NB4 (cell line): Measurements from ENCODE around the gene CAVIN4.

ENCODE experiments used
- POLR2A ChIP-seq: IDR thresholded peaks from 2 replicates; pipeline ENCODE4 v1.6.1; 2011; ENCODE audit warnings: mild to moderate bottlenecking; ENCODE audit not compliant: insufficient read length; ENCODE audit errors: extremely low read depth
- TF ChIP-seq, protein P1 (sequence below): IDR thresholded peaks from one replicate; pipeline ENCODE4 v1.5.1; 2012; ENCODE audit warnings: low read depth, low read length
- TF ChIP-seq, protein P2 (sequence below): IDR thresholded peaks from 2 replicates; pipeline ENCODE4 v1.6.1; 2011; ENCODE audit warnings: low read depth, low read length

DNA sequence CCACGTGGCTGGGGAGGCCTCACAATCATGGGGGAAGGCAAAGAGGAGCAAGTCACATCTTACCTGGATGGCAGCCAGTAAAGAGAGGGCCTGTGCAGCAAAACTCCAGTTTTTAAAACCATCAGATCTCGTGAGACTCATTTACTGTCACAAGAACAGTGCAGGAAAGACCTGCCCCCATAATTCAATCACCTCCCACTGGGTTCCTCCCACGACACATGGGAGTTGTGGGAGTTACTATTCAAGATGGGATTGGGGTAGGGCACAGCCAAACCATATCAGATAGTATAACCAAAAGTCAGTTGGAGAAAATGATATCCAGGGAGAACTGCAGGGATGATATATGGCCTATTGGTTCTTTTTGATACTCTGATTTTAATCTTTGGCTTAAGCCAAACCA lies 10.0 kb upstream of the CAVIN4 start:
- no peak for TF ChIP-seq POLR2A
- TF ChIP-seq, protein P1, sequence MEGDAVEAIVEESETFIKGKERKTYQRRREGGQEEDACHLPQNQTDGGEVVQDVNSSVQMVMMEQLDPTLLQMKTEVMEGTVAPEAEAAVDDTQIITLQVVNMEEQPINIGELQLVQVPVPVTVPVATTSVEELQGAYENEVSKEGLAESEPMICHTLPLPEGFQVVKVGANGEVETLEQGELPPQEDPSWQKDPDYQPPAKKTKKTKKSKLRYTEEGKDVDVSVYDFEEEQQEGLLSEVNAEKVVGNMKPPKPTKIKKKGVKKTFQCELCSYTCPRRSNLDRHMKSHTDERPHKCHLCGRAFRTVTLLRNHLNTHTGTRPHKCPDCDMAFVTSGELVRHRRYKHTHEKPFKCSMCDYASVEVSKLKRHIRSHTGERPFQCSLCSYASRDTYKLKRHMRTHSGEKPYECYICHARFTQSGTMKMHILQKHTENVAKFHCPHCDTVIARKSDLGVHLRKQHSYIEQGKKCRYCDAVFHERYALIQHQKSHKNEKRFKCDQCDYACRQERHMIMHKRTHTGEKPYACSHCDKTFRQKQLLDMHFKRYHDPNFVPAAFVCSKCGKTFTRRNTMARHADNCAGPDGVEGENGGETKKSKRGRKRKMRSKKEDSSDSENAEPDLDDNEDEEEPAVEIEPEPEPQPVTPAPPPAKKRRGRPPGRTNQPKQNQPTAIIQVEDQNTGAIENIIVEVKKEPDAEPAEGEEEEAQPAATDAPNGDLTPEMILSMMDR: no peak
- TF ChIP-seq, protein P2, sequence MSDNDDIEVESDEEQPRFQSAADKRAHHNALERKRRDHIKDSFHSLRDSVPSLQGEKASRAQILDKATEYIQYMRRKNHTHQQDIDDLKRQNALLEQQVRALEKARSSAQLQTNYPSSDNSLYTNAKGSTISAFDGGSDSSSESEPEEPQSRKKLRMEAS: no peak
